Measurements from ENCODE around the gene RNF213.

The RNF213 gene

GRCh38 chr17:80347536-80347935, 86.9 kb downstream of the RNF213 start:
- no peak for DNase-seq (ENCODE audit: extremely low read depth in 1 of 2, low read depth in 1 of 2)

GRCh38 chr17:80347948-80348351, 87.3 kb downstream of the RNF213 start:
- DNase-seq (ENCODE audit: extremely low read depth in 1 of 2, low read depth in 1 of 2) = no peak

DNA sequence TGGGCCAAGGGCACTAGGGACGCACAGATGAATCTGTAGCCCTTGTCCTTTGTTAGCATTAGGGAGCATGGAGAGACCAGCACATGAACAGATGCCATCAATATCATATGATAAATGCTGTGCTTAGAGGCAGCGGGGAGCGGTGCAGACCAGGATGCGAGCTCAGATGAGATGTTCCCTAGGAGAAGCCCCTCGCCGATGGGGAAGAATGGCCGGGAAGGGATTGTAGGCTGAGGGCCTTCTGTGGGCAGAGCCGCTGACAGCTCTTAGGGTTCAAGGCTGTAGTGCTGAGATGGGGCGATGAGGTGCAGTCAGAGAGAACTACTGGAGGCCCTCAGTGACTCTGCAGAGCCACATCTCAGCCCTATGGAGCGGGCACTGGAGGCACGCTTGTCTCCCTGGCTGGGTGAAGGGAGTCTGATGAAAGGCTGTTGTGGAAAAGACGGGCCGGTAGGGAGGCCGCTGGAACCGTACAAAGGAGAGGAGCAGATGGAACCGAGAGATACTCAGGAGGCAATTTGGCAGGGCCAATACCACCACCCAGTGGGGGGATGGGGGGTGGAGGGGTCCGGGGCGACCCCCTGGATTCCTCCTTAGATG, 88.0 kb downstream of the RNF213 start:
- no peak for DNase-seq (ENCODE audit: extremely low read depth in 1 of 2, low read depth in 1 of 2)

DNA sequence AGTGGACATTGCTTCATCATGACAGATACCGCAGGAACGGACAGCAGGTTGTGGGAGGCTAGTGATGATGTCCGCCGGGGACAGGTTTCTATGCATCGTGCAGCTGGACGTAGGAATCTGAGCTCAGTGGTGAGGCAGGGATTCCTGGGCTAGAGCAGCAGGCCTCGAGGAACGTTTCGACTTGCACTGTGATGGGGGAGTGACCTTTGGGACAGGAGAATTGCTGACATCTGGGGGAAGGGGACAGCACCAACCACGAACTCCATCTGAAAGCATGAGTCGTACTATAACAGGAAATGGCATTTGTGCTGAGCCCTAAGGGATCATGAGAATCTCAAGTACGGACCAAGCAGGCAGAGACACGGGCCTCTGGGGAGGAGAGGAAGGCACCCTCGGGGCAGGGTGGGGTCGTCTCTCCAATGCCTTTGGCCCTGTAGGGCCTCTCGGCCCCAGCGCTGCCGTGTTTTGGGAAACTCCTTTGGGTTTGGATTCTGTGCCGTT, 88.5 kb downstream of the RNF213 start:
- DNase-seq (ENCODE audit: extremely low read depth in 1 of 2, low read depth in 1 of 2) = no peak

DNA sequence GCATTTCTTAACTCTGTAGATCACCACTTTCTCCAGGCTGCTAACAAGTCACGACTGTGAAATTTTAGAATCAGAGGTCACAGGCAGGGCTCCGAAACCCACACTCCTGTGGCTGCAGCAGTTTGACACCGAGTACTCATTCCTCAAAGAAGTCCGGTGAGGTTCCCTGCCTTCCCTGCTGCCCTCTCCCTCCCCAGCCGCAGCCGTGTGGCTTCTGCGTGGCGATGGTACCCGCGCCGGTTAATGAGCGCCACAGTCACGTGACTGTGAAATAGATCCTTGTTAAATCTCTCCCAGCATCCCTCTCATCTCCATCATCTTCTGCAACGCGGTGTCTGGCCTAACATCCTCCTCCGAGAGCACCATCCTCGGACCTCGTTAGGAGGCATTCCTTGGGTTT, 89.1 kb downstream of the RNF213 start:
- no peak for DNase-seq (ENCODE audit: extremely low read depth in 1 of 2, low read depth in 1 of 2)

DNA sequence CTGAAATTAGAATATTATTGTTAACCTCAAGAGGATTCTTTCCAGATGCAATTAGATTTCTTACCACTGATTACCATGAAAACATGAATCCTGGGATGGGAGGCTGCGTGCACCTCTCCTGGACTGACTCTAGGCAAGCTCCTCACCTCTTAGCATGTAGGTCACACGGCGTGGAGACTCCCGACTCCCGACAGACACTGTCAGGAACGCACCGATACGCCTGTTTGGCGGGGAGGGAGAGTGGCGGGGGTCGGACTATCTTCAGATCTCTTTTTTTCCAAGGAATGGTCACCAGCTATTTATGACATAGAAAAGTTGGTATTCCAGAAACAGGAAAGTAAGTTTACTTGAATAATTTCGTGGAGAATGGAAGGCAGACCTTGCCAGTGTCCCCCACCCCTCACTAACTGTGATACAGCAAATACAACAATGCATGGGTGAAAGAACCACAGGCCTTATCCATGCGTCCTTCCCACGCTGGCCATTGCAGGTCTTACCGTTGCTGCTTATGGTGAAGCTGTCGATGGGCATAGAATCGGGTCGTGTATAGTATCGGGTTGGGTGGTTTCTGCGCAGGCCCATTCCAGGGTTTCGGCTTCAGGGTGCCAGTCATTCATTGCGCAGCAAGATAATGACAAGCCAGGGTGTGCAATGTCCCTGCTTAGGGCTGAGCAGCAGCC, 91.7 kb downstream of the RNF213 start:
- no peak for DNase-seq (ENCODE audit: extremely low read depth in 1 of 2, low read depth in 1 of 2)

GRCh38 chr17:80352991-80353665, 92.5 kb downstream of the RNF213 start:
- no peak for DNase-seq (ENCODE audit: extremely low read depth in 1 of 2, low read depth in 1 of 2)

DNA sequence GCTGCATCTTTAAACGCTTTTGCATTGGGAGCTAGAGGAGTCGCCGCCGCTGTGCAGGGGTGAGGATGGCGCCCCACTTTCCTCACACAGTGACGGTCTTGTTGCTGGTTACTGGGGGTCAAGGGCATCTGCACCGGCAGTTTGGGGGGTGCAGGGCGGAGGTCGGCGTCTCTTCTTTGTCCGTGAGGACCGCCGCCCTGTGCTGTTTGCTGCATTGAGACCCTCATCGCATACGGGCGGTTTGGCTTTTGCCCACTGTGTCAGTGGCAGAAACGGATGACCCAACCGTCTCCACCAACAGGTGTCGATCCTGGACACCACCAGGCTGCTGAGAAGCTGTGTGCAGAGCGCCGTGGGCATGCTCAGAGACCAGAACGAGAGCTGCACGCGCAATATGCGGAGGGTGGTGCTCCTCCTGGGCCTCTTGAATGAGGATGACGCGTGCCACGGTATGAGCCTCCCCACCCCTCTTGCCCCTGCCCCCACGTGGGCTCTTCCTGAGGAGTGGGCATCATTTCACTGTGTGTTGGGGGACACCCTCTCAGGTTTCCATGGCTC, 93.1 kb downstream of the RNF213 start:
- no peak for DNase-seq (ENCODE audit: extremely low read depth in 1 of 2, low read depth in 1 of 2)

DNA sequence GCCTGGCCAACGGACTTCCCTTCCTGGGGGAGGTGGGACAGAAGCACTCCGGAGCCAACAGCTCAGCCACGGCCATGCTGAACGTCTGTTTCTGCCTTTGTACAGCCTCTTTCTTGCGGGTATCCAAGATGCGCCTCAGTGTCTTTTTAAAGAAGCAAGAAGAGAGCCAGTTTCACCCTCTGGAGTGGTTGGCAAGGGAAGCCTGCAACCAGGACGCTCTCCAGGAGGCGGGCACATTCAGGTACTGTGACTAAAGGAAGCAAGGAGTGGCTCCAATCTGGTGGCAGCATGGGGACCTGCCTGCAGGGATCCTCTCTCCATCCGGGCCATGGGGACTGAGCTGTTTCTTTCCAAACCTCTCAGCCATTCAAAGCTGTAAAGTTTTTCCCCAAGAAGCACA, 93.7 kb downstream of the RNF213 start:
- no peak for DNase-seq (ENCODE audit: extremely low read depth in 1 of 2, low read depth in 1 of 2)

- DNase-seq (ENCODE audit: extremely low read depth in 1 of 2, low read depth in 1 of 2) = no peak
Measured at GRCh38 chr17:80356231-80356856, 95.7 kb downstream of the RNF213 start.

DNA sequence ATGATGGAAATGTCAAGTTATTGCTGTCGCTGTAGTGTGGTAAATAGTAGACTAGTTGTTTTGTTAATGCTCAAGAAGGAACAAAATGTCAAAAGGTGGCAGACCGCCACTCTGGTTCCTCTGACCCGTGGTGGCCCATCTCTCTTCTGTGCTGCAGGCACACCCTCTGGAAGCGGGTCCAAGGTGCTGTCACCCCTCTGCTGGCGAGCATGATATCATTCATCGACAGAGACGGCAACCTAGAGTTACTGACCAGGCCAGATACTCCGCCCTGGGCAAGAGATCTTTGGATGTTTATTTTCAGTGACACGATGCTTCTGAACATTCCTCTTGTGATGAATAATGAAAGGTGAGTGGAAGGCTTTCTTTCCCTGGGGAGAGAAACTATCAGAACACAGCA, 97.5 kb downstream of the RNF213 start:
- no peak for DNase-seq (ENCODE audit: extremely low read depth in 1 of 2, low read depth in 1 of 2)

GRCh38 chr17:80358861-80359260, 98.2 kb downstream of the RNF213 start:
- no peak for DNase-seq (ENCODE audit: extremely low read depth in 1 of 2, low read depth in 1 of 2)

DNA sequence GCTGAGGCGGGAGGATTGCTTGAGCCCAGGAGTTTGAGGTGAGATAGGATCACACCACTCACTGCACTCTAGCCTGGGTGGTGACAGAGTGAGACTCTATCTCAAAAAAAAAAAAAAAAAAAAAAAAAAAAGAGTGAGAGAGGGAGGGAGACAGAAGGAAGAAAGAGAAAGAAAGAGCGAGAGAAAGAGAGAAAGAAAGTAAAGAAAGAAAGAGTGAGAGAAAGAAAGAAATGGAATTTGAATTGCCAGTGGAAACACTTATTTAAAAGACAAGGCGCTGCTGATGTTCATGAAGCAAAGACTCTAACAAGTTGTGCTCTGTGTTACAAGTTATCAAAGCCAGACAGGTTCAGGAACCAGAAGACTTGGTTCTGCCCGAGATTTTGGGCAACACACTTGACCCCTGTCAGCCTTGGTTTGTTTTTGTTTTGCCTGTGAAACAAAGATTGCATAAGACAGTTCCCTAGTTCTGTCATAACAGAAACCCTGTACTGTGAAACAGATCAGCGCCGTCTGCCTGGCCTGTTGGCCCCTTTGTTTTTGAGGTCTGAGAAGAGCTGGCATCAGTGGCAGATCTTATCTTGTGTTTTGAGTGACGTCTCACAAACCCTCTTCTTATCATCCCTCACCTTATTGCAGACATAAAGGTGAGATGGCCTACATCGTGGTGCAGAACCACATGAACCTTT, 98.9 kb downstream of the RNF213 start:
- DNase-seq (ENCODE audit: extremely low read depth in 1 of 2, low read depth in 1 of 2) = no peak

DNA sequence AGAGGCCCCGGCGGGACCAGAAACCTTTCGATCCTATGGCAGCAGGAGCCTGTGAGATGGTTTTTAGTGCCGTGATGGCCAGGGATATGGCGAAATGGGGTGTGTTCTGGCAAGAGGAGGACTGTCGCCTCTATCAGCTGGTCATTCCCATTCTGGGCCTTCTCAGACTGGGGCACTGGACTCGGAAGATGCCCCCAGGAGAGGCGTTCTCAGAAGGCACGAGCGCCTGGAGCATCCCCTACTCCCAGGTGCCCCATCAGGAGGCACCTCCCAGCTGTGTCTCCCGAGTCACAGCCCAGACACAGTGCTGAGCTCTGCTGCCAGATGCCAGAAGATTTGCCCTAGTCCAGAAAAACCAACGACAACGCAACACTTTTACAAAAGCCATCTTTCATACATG, 99.7 kb downstream of the RNF213 start:
- DNase-seq (ENCODE audit: extremely low read depth in 1 of 2, low read depth in 1 of 2) = no peak

DNA sequence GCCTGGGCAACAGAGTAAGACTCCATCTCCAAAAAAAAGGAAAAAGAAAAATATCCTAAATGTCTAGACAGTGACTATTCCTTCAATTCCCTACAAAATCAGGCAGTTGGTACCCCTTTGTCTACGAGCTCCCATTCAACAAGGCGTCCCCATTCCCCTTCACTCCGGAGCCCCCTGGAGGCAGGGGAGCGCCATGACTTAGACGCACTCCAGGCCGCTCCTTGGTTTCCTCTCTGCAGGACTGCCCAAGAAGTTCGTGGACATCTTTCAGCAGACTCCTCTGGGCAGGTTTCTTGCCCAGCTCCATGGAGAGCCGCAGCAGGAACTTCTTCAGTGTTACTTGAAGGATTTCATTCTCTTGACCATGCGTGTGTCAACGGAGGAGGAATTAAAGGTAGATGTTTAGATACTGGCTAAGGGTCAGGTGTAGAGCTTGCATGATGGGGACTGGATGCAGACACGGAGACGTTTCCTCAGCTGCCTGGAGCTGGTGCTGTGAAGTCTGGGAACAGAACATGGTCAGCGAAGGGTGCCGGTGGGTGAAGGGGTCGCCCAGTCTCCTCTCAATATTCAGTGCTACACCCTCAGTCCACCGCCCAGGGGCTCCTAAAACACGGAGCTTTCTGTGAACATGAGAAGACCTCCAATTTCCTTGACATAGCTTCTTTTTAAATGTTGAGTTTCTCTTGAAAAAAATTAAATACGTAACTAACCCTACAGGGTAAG, 101.0 kb downstream of the RNF213 start:
- no peak for DNase-seq (ENCODE audit: extremely low read depth in 1 of 2, low read depth in 1 of 2)

DNA sequence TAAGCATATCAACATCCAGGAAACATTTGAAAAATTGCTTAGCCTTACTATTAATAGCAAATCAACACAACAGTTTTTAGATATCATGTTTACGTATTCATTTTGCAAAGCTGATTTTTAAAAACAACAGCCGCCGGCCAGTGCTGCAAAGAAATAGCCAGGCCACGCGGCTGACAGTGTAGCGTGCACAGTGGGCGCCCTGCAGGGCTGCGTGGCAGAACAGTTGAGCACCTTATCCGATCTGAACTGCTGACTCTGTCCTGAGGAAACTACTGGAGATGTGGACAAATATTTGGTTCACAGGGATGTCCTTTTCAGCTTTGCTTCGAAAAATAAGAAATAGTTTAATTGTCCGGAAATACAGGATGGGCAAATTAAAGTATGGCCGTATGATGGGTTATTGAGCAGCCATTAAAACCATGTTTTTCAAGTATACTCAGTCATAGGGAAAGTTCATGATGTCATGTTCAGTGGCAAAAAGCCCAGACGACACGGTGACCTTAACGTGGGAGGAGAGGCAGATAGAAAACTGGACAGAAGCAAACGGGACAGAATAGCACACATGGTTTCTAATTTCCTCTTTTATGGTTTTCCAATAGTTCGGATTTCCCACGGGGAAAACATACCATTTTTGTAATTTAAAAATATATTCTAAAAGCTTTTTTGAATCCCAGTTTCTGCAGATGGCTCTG, 101.9 kb downstream of the RNF213 start:
- no peak for DNase-seq (ENCODE audit: extremely low read depth in 1 of 2, low read depth in 1 of 2)

GRCh38 chr17:80363120-80363515, 102.5 kb downstream of the RNF213 start:
- no peak for DNase-seq (ENCODE audit: extremely low read depth in 1 of 2, low read depth in 1 of 2)

DNA sequence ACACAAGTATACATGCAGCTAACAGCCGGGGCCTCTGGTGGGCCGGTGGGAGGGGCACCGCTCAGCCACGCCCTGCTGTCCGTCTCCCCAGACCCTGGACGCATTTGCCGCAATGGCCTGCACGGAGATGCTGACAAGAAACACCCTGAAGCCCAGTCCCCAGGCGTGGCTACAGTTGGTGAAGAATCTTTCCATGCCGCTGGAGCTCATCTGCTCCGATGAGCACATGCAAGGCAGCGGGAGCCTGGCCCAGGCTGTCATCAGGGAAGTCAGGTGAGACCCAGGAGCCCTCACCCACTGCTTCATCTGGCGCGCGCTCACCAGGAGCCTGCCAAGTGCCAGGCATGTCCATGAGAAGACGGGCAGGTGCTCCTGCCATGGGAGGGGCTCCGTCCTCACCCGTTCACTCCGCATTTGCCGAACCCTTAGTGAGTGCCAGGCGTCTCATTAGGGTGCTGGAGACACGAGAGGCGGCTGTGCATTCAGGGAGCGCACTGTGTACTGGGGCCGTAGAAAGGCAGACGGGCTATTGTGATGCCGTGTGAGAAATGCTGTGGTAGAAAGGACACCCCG, 103.0 kb downstream of the RNF213 start:
- no peak for DNase-seq (ENCODE audit: extremely low read depth in 1 of 2, low read depth in 1 of 2)

- no peak for DNase-seq (ENCODE audit: extremely low read depth in 1 of 2, low read depth in 1 of 2)
Measured at GRCh38 chr17:80364091-80364691, 103.5 kb downstream of the RNF213 start.

Data from activated CD8-positive, alpha-beta memory T cell treated with anti-CD3 and anti-CD28 coated beads for 1 hour (primary cell).